Stimulated activated naive CD4-positive, alpha-beta T cell treated with Interleukin-2 at 50 U/mL for 16 hours (primary cell): ENCODE data around the gene TANGO6.
"Not testable (repeated sequence)": the region's sequence is repeated elsewhere in the genome, so short reads cannot be mapped to it uniquely, and the experiment has no call there.

Experiments
- DNase-seq: peaks from one replicate; lab custom pipeline; 2025; lab: John Stamatoyannopoulos, UW

TANGO6 gene

GRCh38 chr16:69118468-69118867 is 275.1 kb downstream of the TANGO6 start:
- no peak for DNase-seq

GRCh38 chr16:69118994-69119393 is 275.7 kb downstream of the TANGO6 start:
- DNase-seq: no peak

GRCh38 chr16:69119536-69119935 is 276.2 kb downstream of the TANGO6 start:
- no peak for DNase-seq

- no peak for DNase-seq
Measured at GRCh38 chr16:69120096-69120664, 276.8 kb downstream of the TANGO6 start.

- peak; percentile 61 for DNase-seq
Measured at GRCh38 chr16:69123910-69124309, 280.6 kb downstream of the TANGO6 start.

- not testable (repeated sequence) for DNase-seq
Measured at GRCh38 chr16:69124406-69124805, 281.1 kb downstream of the TANGO6 start.

- DNase-seq: not testable (repeated sequence)
Measured at GRCh38 chr16:69124961-69125360, 281.6 kb downstream of the TANGO6 start.

GRCh38 chr16:69126221-69126620 is 282.9 kb downstream of the TANGO6 start:
- no peak for DNase-seq

- not testable (repeated sequence) for DNase-seq
Measured at GRCh38 chr16:69126801-69127200, 283.5 kb downstream of the TANGO6 start.

- DNase-seq: no peak
Measured at GRCh38 chr16:69127966-69128510, 284.7 kb downstream of the TANGO6 start.

- no peak for DNase-seq
Measured at GRCh38 chr16:69130461-69130860, 287.1 kb downstream of the TANGO6 start.

GRCh38 chr16:69131167-69131838 is 288.0 kb downstream of the TANGO6 start:
- no peak for DNase-seq

- DNase-seq: peak; percentile 75
Measured at GRCh38 chr16:69131839-69132423, 288.6 kb downstream of the TANGO6 start.

GRCh38 chr16:69132424-69133252 is 289.3 kb downstream of the TANGO6 start, which contains the start of the genes CHTF8 and UTP4:
Gene CHTF8 (minus strand): TSS chr16:69132588. CDS start chr16:69121458, 11,130 bp downstream.
Gene UTP4 (plus strand): TSS chr16:69132649. CDS start chr16:69133460, 811 bp downstream.
- peak; percentile 85 for DNase-seq

GRCh38 chr16:69133373-69133954 is 290.1 kb downstream of the TANGO6 start:
- no peak for DNase-seq
